Endothelial cell of umbilical vein (primary cell): ENCODE results near the gene OMA1. TPM values are rescaled to one million over a fixed set of nuclear protein-coding genes. Genes with fewer than 3 reads are reported as not detected.

ENCODE experiments used
- BruUV-seq: library from RNA; stranded (reverse); fragments of 400-500 nt; replicated peaks from 2 replicates; lab custom pipeline; 2021; lab: Mats Ljungman, UMichigan
- CTCF ChIA-PET: fragments of 300-600, 350-600 bp; sonication (Branson Sonifier 250); formaldehyde crosslinking; loops from one replicate; lab custom pipeline; 2021; ENCODE audit warnings: antibody characterized with exemption, inconsistent platforms; lab: Charles Lee
- POLR2A ChIA-PET: fragments of 300-600, 350-600 bp; sonication (Branson Sonifier 250); formaldehyde crosslinking; loops from one replicate; lab custom pipeline; 2021; ENCODE audit warnings: antibody characterized with exemption, inconsistent platforms; lab: Charles Lee
- DNase-seq: peaks from one replicate; pipeline ENCODE4 v3.0.0-alpha.2; 2011; ENCODE audit warnings: low read depth, low spot score
- FAIRE-seq: peaks from 2 replicates; lab custom pipeline; 2011; peaks lifted over from hg19 to GRCh38; lab: Jason Lieb, UNC
- H2AFZ ChIP-seq: 2 replicates; pipeline ENCODE4 v1.6.0; 2012; ENCODE audit warnings: low read depth, low read length, control low read depth, inconsistent platforms
- H3K27ac ChIP-seq: 2 replicates; pipeline ENCODE4 v1.5.1; 2011; ENCODE audit warnings: low read depth, mild to moderate bottlenecking, control low read depth, low read length, moderate library complexity; ENCODE audit not compliant: insufficient read depth
- H3K27me3 ChIP-seq, 2 experiments: 2 replicates each; pipeline versions ENCODE4 v1.6.0 to v1.6.1; 2011; ENCODE audit warnings: low read length in 2 of 2, mixed read lengths in 1 of 2; ENCODE audit not compliant: control insufficient read depth in 2 of 2, insufficient read depth in 2 of 2
- H3K36me3 ChIP-seq, 2 experiments: 2 replicates in 1 of 2; 3 replicates in 1 of 2; pipeline ENCODE4 v1.5.1; 2011; ENCODE audit warnings: low read length in 2 of 2, mild to moderate bottlenecking in 1 of 2, moderate library complexity in 1 of 2; ENCODE audit not compliant: control insufficient read depth in 2 of 2, insufficient read depth in 2 of 2; ENCODE audit errors: extremely low read depth in 1 of 2
- H3K4me1 ChIP-seq: 3 replicates; pipeline ENCODE4 v1.5.1; 2011; ENCODE audit warnings: mild to moderate bottlenecking, low read length; ENCODE audit not compliant: control insufficient read depth, insufficient read depth; ENCODE audit errors: extremely low read depth
- H3K4me2 ChIP-seq: 2 replicates; pipeline ENCODE4 v1.6.1; 2011; ENCODE audit warnings: low read length, control low read depth, mixed read lengths; ENCODE audit not compliant: insufficient read depth
- H3K4me3 ChIP-seq, 3 experiments: fragments of 200-600 bp in 1 of 3; sonication (generic), shearing (Covaris generic) in 1 of 3; replicated peaks in 1 of 3; 2 replicates each; pipeline ENCODE4 v1.5.1; 2011 to 2016; ENCODE audit warnings: control low read depth in 3 of 3, low read length in 3 of 3, mild to moderate bottlenecking in 2 of 3, inconsistent platforms in 1 of 3, low read depth in 1 of 3, moderate library complexity in 1 of 3; ENCODE audit not compliant: insufficient read depth in 1 of 3
- H3K79me2 ChIP-seq: 2 replicates; pipeline ENCODE4 v1.6.0; 2012; ENCODE audit warnings: low read length, inconsistent platforms; ENCODE audit not compliant: control insufficient read depth, insufficient read depth
- H3K9ac ChIP-seq: replicated peaks from 2 replicates; pipeline ENCODE3; 2011; ENCODE audit warnings: low read length, control low read depth; ENCODE audit not compliant: insufficient read depth; ENCODE audit errors: extremely low read depth
- H3K9me1 ChIP-seq: replicated peaks from 3 replicates; pipeline ENCODE4 v1.6.0; 2011; ENCODE audit warnings: mild to moderate bottlenecking, low read length; ENCODE audit not compliant: control insufficient read depth, insufficient read depth; ENCODE audit errors: extremely low read depth
- H3K9me3 ChIP-seq: replicated peaks from 2 replicates; pipeline ENCODE4 v1.5.1; 2012; ENCODE audit warnings: low read length, inconsistent platforms; ENCODE audit not compliant: control insufficient read depth, insufficient read depth
- H4K20me1 ChIP-seq: replicated peaks from 2 replicates; pipeline ENCODE3; 2011; ENCODE audit warnings: mild to moderate bottlenecking, low read length; ENCODE audit not compliant: control insufficient read depth, insufficient read depth; ENCODE audit errors: extremely low read depth
- CTCF ChIP-seq, 2 donors: IDR thresholded peaks; 1 replicate in 1 of 2; 2 replicates in 1 of 2; pipeline ENCODE4 v1.5.1; 2011; ENCODE audit warnings: low read length in 2 of 2, mild to moderate bottlenecking in 2 of 2, moderate library complexity in 2 of 2, control low read depth in 1 of 2, inconsistent platforms in 1 of 2, low read depth in 1 of 2; ENCODE audit not compliant: insufficient read depth in 1 of 2; ENCODE audit errors: extremely low read depth in 1 of 2
- EZH2 ChIP-seq: IDR thresholded peaks from 2 replicates; pipeline ENCODE4 v1.6.1; 2012; ENCODE audit warnings: borderline replicate concordance, low read depth, mild to moderate bottlenecking, moderate library complexity, low read length, inconsistent platforms; ENCODE audit not compliant: severe bottlenecking
- FOS ChIP-seq: IDR thresholded peaks from 2 replicates; pipeline ENCODE4 v1.6.1; 2011; ENCODE audit warnings: mild to moderate bottlenecking, low read length, moderate library complexity, borderline replicate concordance; ENCODE audit not compliant: insufficient read depth
- GATA2 ChIP-seq: IDR thresholded peaks from 2 replicates; pipeline ENCODE4 v1.7.0; 2011; ENCODE audit warnings: low read depth, mild to moderate bottlenecking, moderate library complexity, mixed read lengths, low read length; ENCODE audit not compliant: insufficient read length, insufficient read depth
- JUN ChIP-seq: IDR thresholded peaks from 2 replicates; pipeline ENCODE4 v1.6.1; 2011; ENCODE audit warnings: borderline replicate concordance, low read depth; ENCODE audit not compliant: insufficient read length, insufficient read depth
- MYC ChIP-seq: IDR thresholded peaks from one replicate; pipeline ENCODE4 v1.6.1; 2011; ENCODE audit warnings: mild to moderate bottlenecking, low read depth, low read length
- POLR2AphosphoS5 ChIP-seq: IDR thresholded peaks from 2 replicates; pipeline ENCODE4 v1.6.1; 2012; ENCODE audit warnings: low read depth, mild to moderate bottlenecking, control low read depth, low read length, moderate library complexity; ENCODE audit not compliant: insufficient read depth
- dilution Hi-C: fragments of 300-500 bp; cut with MboI; formaldehyde crosslinking; loops from one replicate; pipeline ENCODE4 v1.15.0; 2019; ENCODE audit warnings: low sequenced_read_pairs; ENCODE audit not compliant: extremely low pct_ligation_motif_present
- intact Hi-C: fragments of 100-400 bp; cut with micrococcal nuclease; formaldehyde crosslinking; loops from one replicate; pipeline ENCODE4 v1.10.0; 2022
- polyA plus RNA-seq, 4 experiments: library from polyadenylated mRNA; depleted of rRNA in 3 of 4; stranded (reverse) in 3 of 4; unstranded in 1 of 4; fragments of >200 nt; gene quantifications; 2 replicates each; pipeline versions ENCODE4 v1.2.1 to v1.2.3, GENCODE V29; 2011 to 2012; ENCODE audit warnings: missing spikeins in 1 of 4
- total RNA-seq: library from RNA; stranded (reverse); gene quantifications from 2 replicates; pipeline ENCODE4 v1.2.3, GENCODE V29; 2021

Gene OMA1
- total and polyA plus RNA-seq, 2 donors (not counting 3 experiments of a cell fraction or from before 2014, with no cell fraction given), result 4.0 to 4.6 TPM

GRCh38 chr1:58451560-58452191, 94.8 kb downstream of the OMA1 start:
- ChIA-PET CTCF (no interaction called here), POLR2A (no interaction called here)
- Histone ChIP-seq H3K4me1 (no peaks in the 10 kb centered on the region), H3K36me3 (no peaks in the 10 kb centered on the region), H3K9me1 (no peaks in the 10 kb centered on the region), H3K9me3 (no peaks in the 10 kb centered on the region), H3K4me3 (no peak overlapping the region), H4K20me1 (no peaks in the 10 kb centered on the region), H3K4me2 (no peak overlapping the region), H3K9ac (no peak overlapping the region), H3K27me3 (peaks cover 0 to under 1% of the 10 kb centered on the region in 2 experiments), H2AFZ (no peak overlapping the region), H3K79me2 (no peaks in the 10 kb centered on the region), H3K27ac (no peak overlapping the region)
- intact Hi-C loops, result no loop called here
- TF ChIP-seq EZH2 (no peak), JUN (no peak), POLR2AphosphoS5 (no peak), MYC (no peak), GATA2 (no peak), FOS (no peak), CTCF (IDR thresholded peaks at IDR 0.05; ENCODE audit: extremely low read depth in 1 of 2, insufficient read depth in 1 of 2, low read depth in 1 of 2, low read length in 2 of 2) (no peak)
- no peak for FAIRE-seq
- DNase-seq, result no peak
- BruUV-seq, result no TSS peak
- dilution Hi-C loops, result no loop called here
